HG03097 (cell line): ENCODE measurements around the gene FAM217B.

Experiments used
- ATAC-seq: cut with Tn5 transposase; IDR thresholded peaks from one replicate; pipeline ENCODE4 v1.9.1; 2021; ENCODE audit not compliant: unreplicated experiment, low FRiP score

The FAM217B gene

GRCh38 chr20:59940129-59940955 is at the start of gene FAM217B, which contains the start of gene PPP1R3D:
Gene FAM217B (plus strand): TSS chr20:59940389. CDS start chr20:59943944, 3,555 bp downstream.
Gene PPP1R3D (minus strand): TSS chr20:59940305. CDS start chr20:59939931, 374 bp downstream.
- peak; percentile 90 for ATAC-seq

- no peak for ATAC-seq
Measured at GRCh38 chr20:59891581-59891980, 48.6 kb upstream of the FAM217B start.

- ATAC-seq, result no peak
Measured at GRCh38 chr20:59895908-59896307, 44.3 kb upstream of the FAM217B start.

GRCh38 chr20:59902470-59902869 is 37.7 kb upstream of the FAM217B start:
- no peak for ATAC-seq

GRCh38 chr20:59903621-59904020 is 36.6 kb upstream of the FAM217B start:
- no peak for ATAC-seq

GRCh38 chr20:59908855-59909254 is 31.3 kb upstream of the FAM217B start:
- ATAC-seq, result no peak

- no peak for ATAC-seq
Measured at GRCh38 chr20:59911041-59911440, 29.1 kb upstream of the FAM217B start.

GRCh38 chr20:59912609-59913008 is 27.6 kb upstream of the FAM217B start:
- no peak for ATAC-seq

- ATAC-seq, result no peak
Measured at GRCh38 chr20:59920944-59921343, 19.2 kb upstream of the FAM217B start.

GRCh38 chr20:59923514-59923913 is 16.7 kb upstream of the FAM217B start:
- ATAC-seq, result no peak

- ATAC-seq, result no peak
Measured at GRCh38 chr20:59925359-59925758, 14.8 kb upstream of the FAM217B start.

- no peak for ATAC-seq
Measured at GRCh38 chr20:59925899-59926298, 14.3 kb upstream of the FAM217B start.

- no peak for ATAC-seq
Measured at GRCh38 chr20:59931511-59932312, 8.5 kb upstream of the FAM217B start.

- no peak for ATAC-seq
Measured at GRCh38 chr20:59932616-59933295, 7.4 kb upstream of the FAM217B start.

GRCh38 chr20:59933296-59933848 is 6.8 kb upstream of the FAM217B start, which contains the start of gene SYCP2:
Gene SYCP2 (minus strand): TSS chr20:59933637. CDS start chr20:59922413, 11,224 bp downstream.
- no peak for ATAC-seq

- peak; percentile 84 for ATAC-seq
Measured at GRCh38 chr20:59933849-59934585, 6.2 kb upstream of the FAM217B start.

GRCh38 chr20:59935457-59936185 is 4.6 kb upstream of the FAM217B start:
- no peak for ATAC-seq

- no peak for ATAC-seq
Measured at GRCh38 chr20:59936409-59936808, 3.8 kb upstream of the FAM217B start.

GRCh38 chr20:59937150-59937549 is 3.0 kb upstream of the FAM217B start:
- ATAC-seq, result no peak
